ENCODE data around the gene FRMD6.
"Not testable (repeated sequence)": the region's sequence is repeated elsewhere in the genome, so short reads cannot be mapped to it uniquely, and the experiment has no call there.

The FRMD6 gene

DNA sequence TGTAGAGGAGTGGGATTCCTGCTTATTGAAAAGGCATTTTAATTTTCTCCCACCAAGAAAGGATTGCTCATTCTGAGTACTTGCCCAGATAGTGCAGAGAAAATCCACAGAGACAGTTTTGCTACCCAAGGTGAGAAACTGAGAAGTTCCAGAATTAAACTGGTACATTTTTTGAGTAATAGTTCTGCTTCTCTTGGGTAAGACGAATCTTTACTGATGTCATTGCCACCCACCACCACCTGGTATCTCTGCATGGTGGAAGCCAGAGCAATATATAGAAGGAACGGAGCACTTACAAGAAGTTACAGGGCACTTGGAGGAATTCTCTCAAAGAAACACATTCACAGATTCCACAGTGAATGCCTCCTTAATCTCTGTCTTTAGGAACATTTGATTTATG, 20.7 kb upstream of the FRMD6 start:
- DNase-seq (ENCODE audit: low read depth): no peak
- Histone ChIP-seq H3K9me3 (ENCODE audit: control insufficient read depth, low read length) (no peaks in the 10 kb centered on the region), H3K4me3 (ENCODE audit: low read length) (no peak overlapping the region), H3K9ac (ENCODE audit: low read length) (no peak overlapping the region), H3K27me3 (replicated peaks; ENCODE audit: control insufficient read depth, insufficient read depth, low read length) (no peaks in the 10 kb centered on the region), H3K4me1 (ENCODE audit: control insufficient read depth, insufficient read depth, low read length) (peaks cover 11% of the 10 kb centered on the region), H3K36me3 (ENCODE audit: control insufficient read depth, insufficient read depth, low read length, severe bottlenecking) (no peaks in the 10 kb centered on the region)

DNA sequence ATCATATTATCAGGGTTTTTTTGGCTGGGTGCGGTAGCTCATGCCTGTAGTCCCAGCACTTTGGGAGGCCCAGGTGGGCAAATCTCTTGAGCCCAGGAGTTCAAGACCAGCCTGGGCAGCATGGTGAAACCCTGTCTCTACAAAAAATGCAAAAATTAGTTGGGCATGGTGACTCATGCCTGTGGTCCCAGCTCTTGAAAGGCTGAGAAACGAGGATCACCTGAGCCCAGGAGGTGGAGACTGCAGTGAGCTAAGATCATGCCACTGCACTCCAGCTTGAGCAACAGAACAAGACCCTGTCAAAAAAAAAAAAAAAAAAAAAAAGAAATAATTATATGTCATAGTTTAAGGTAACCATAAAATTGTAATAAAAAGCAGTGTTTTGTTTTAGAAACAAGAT, 18.4 kb upstream of the FRMD6 start:
- DNase-seq (ENCODE audit: low read depth); H3K4me1 ChIP-seq (ENCODE audit: control insufficient read depth, insufficient read depth, low read length); H3K9me3 ChIP-seq (ENCODE audit: control insufficient read depth, low read length); H3K4me3 ChIP-seq (ENCODE audit: low read length); H3K9ac ChIP-seq (ENCODE audit: low read length); H3K27me3 ChIP-seq (replicated peaks; ENCODE audit: control insufficient read depth, insufficient read depth, low read length); H3K36me3 ChIP-seq (ENCODE audit: control insufficient read depth, insufficient read depth, low read length, severe bottlenecking): not testable (repeated sequence)

DNA sequence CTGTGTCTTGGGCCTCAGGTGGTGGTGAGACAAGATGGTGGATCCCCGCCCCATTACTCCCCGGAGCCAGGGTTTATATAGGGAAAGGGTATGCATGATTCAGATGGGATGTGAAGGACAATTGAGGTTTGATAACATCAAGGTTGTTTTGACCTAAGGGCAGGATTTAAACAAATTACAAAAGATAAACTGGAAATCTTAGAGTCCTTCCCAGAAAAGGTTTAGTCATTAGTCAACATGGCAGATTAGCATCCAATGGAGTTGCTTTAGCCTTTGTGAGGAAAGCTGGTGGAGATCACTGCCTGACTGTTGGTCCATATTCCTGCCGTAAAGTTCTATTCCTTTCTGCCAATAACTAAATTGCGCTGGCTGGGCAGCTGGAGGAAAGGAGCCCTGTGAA, 15.6 kb upstream of the FRMD6 start:
- Histone ChIP-seq H3K4me1 (ENCODE audit: control insufficient read depth, insufficient read depth, low read length) (peaks cover 15% of the 10 kb centered on the region), H3K9ac (ENCODE audit: low read length) (no peak overlapping the region), H3K9me3 (ENCODE audit: control insufficient read depth, low read length) (no peaks in the 10 kb centered on the region), H3K36me3 (ENCODE audit: control insufficient read depth, insufficient read depth, low read length, severe bottlenecking) (no peaks in the 10 kb centered on the region), H3K4me3 (ENCODE audit: low read length) (no peak overlapping the region), H3K27me3 (replicated peaks; ENCODE audit: control insufficient read depth, insufficient read depth, low read length) (no peaks in the 10 kb centered on the region)
- DNase-seq (ENCODE audit: low read depth): no peak

DNA sequence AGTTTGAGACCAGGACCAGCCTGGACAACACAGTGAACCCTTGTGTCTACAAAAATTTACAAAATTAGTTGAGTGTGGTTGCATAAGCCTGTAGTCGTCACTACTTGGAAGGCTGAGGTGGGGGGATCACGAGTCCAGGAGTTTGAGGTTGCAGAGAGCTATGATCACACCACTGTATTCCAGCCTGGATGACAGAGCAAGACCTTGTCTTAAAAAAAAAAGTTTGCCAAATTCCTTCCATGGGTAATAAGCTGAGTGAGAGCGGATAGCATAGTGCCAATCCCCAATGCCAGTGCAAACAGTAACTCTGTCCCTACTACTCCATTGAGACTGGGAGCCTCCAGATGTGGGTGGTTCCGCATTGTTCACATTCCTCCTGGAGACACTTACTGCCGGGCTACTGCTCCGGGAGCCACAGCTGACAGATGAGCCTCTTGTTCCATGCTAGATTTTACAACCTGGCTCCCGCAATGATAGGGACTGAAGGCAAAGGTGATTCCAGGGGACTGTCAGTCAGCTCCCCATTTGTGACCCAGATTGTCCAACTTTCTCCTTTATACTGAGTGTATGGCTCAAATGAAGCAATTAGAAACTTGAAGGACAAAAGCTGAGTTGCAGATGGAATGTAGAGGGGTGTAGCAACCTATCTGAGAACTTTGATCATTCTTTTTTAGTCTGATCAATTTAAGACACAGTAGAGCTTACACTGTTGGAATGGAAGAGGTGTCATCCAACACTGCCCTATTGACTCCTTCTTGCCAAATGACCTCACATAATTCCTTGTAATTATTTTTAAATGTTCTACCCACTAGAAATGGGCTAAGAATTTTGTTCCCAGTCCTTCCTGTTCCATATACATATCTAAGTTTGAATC, 13.4 kb upstream of the FRMD6 start:
- Histone ChIP-seq H3K4me1 (ENCODE audit: control insufficient read depth, insufficient read depth, low read length) (peaks cover 21% of the 10 kb centered on the region), H3K36me3 (ENCODE audit: control insufficient read depth, insufficient read depth, low read length, severe bottlenecking) (peaks cover 7% of the 10 kb centered on the region), H3K4me3 (ENCODE audit: low read length) (no peak overlapping the region), H3K9ac (ENCODE audit: low read length) (no peak overlapping the region), H3K9me3 (ENCODE audit: control insufficient read depth, low read length) (no peaks in the 10 kb centered on the region), H3K27me3 (replicated peaks; ENCODE audit: control insufficient read depth, insufficient read depth, low read length) (no peaks in the 10 kb centered on the region)
- no peak for DNase-seq (ENCODE audit: low read depth)

DNA sequence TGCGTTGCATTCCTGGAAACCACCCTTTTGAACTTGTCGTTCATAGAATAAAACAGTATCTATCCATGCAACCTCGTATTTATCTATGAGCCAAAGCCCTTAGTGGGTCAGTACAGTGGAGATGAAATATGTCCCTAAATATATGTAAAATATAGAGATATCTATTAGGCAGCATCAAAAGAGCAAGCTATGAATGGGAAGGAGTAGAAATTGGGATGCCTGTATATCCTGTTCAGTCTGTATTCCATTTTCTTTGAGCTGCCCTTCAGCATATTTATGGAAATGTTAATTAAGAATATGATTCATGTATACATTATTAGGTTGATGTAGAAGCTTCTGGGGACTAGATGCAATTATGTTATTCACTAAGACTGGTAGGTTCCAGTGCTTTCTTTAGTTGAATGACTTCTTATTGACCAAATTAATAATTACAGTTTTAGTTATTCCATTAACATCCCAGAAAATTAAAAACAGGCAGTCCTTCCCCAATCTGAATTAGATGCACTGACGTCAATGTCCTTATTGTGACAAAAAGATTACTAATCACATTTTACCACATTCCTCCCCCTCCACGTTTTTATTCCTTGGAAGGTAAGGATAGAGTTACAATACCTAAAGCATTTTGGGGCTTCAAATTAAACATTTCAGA, 11.9 kb upstream of the FRMD6 start:
- Histone ChIP-seq H3K9ac (ENCODE audit: low read length) (no peak overlapping the region), H3K9me3 (ENCODE audit: control insufficient read depth, low read length) (no peaks in the 10 kb centered on the region), H3K36me3 (ENCODE audit: control insufficient read depth, insufficient read depth, low read length, severe bottlenecking) (peaks cover 7% of the 10 kb centered on the region), H3K4me1 (ENCODE audit: control insufficient read depth, insufficient read depth, low read length) (peaks cover 23% of the 10 kb centered on the region), H3K27me3 (replicated peaks; ENCODE audit: control insufficient read depth, insufficient read depth, low read length) (no peaks in the 10 kb centered on the region), H3K4me3 (ENCODE audit: low read length) (no peak overlapping the region)
- DNase-seq (ENCODE audit: low read depth): no peak

DNA sequence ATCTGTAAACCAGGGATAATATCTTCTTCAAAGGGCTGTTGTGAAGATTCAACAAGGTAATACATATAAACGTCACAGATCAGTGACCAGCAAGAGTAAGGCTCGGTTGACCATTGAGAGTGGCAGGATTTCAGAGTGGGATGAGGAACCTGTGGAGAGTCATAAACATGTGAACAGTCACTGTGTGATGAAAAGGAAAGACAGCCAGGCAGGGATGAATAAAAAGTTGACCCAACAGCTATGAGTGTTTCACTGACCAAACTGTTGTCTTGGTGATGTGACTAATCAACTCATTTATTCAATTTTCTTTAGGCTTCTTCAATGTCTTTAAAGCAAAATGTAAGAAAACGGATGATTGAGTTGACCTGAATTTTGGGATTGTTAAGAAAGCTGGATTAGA, 8.6 kb upstream of the FRMD6 start:
- DNase-seq (ENCODE audit: low read depth): no peak
- peaks cover 7% of the 10 kb centered on the region for H3K36me3 ChIP-seq (ENCODE audit: control insufficient read depth, insufficient read depth, low read length, severe bottlenecking)

DNA sequence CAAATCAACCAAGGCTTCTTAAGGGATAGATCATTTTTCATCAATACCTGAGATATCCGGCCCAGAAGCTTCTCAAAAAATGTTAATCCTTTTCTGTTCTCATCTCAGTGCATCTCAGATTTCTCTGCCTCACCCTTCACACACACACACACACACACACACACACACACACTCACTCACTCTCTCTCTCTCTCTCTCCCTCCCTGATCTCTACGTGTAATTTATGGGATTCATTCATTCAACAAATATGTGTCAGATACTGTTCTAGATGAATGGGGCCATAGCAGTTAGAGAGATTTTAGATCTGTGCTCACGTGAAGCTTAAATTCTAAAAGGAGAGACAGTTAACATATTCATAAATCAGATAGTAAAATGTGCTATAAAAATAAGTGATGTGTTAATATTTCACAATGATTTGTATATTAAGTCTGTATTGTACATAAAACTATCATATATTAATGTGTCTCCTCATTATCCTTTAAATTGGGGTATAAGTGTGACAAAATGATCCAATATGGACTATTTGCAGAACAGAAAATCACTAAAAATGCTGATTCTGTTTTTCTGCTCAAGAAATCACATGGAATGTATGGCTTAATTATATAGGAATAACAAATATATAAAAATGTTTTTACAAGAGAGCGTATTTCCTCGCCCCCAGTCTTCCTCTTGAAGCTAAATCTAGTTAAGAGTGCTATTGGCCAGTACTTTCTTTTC, 7.3 kb upstream of the FRMD6 start:
- no peak for DNase-seq (ENCODE audit: low read depth)
- Histone ChIP-seq H3K9me3 (ENCODE audit: control insufficient read depth, low read length) (no peaks in the 10 kb centered on the region), H3K36me3 (ENCODE audit: control insufficient read depth, insufficient read depth, low read length, severe bottlenecking) (peaks cover 7% of the 10 kb centered on the region), H3K9ac (ENCODE audit: low read length) (no peak overlapping the region), H3K4me3 (ENCODE audit: low read length) (no peak overlapping the region), H3K27me3 (replicated peaks; ENCODE audit: control insufficient read depth, insufficient read depth, low read length) (no peaks in the 10 kb centered on the region), H3K4me1 (ENCODE audit: control insufficient read depth, insufficient read depth, low read length) (peaks cover 22% of the 10 kb centered on the region)

More for the DNA sequence above, 8.6 kb upstream of the FRMD6 start:
- H3K9ac ChIP-seq (ENCODE audit: low read length): no peak overlapping the region
- no peak overlapping the region for H3K4me3 ChIP-seq (ENCODE audit: low read length)
- H3K27me3 ChIP-seq (replicated peaks; ENCODE audit: control insufficient read depth, insufficient read depth, low read length): no peaks in the 10 kb centered on the region
- no peaks in the 10 kb centered on the region for H3K9me3 ChIP-seq (ENCODE audit: control insufficient read depth, low read length)
- H3K4me1 ChIP-seq (ENCODE audit: control insufficient read depth, insufficient read depth, low read length): peaks cover 18% of the 10 kb centered on the region

DNA sequence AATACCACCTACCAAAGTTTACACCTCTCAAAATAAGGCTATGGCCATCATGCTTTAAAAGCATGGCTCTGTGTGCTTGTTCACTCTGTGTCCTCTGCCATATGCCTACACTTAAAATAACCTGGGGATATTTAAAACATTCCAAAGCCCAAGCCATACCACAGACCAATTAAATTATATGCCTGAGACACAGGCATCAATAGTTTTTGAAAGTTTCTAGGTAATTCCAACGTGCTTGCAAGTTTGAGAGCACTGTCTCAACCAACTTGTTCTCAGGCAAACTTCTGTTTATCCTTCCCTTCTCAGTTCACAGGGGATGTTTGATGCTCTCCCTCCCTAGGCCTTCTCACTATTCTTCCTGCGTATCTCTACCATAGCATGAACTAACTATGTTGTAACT, 3.4 kb upstream of the FRMD6 start:
- no peaks in the 10 kb centered on the region for H3K9me3 ChIP-seq (ENCODE audit: control insufficient read depth, low read length)
- no peaks in the 10 kb centered on the region for H3K27me3 ChIP-seq (replicated peaks; ENCODE audit: control insufficient read depth, insufficient read depth, low read length)
- no peak for DNase-seq (ENCODE audit: low read depth)
- peak overlapping the region; percentile 94 for H3K4me3 ChIP-seq (ENCODE audit: low read length)
- H3K4me1 ChIP-seq (ENCODE audit: control insufficient read depth, insufficient read depth, low read length): peaks cover 18% of the 10 kb centered on the region
- peak overlapping the region; percentile 98 for H3K9ac ChIP-seq (ENCODE audit: low read length)
- no peaks in the 10 kb centered on the region for H3K36me3 ChIP-seq (ENCODE audit: control insufficient read depth, insufficient read depth, low read length, severe bottlenecking)

DNA sequence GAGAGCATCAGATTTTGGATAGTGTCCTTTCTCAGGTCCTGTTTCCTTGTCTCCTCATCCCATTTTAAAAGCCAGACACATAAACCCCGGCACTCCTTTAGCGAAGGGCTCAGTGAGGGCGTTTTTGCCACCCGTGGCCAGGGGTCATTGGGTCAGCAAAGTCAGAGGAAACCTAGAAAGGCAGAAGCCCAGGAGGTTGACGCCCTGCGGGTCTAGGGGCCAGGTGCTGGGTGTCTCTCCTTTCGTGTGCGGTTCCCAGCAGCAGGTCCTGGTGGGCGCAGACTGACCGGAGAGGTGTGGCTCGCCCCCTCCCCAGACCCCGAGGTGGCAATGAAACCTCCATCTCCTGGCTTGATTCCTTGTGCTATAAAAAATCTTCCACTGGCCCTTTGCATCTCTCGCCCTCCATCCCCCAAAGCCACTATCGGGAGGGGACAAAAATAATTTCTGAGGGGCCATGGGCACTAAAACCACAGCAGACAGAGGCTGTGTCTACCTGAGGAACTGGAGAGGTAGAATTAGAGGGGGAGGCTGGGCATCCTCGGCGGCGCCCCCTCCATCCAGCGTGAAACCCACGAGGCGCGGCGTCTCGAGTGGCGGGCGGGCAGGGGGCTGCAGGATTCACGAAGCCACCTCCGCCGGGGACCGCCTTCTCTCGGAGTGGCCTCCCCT, 858 bp upstream of the FRMD6 start:
- H3K27me3 ChIP-seq (replicated peaks; ENCODE audit: control insufficient read depth, insufficient read depth, low read length): no peaks in the 10 kb centered on the region
- peak overlapping the region; percentile 98 for H3K9ac ChIP-seq (ENCODE audit: low read length)
- DNase-seq (ENCODE audit: low read depth): peak; percentile 44
- H3K4me3 ChIP-seq (ENCODE audit: low read length): peak overlapping the region; percentile 94
- peaks cover 32% of the 10 kb centered on the region for H3K4me1 ChIP-seq (ENCODE audit: control insufficient read depth, insufficient read depth, low read length)
- H3K9me3 ChIP-seq (ENCODE audit: control insufficient read depth, low read length): no peaks in the 10 kb centered on the region
- no peaks in the 10 kb centered on the region for H3K36me3 ChIP-seq (ENCODE audit: control insufficient read depth, insufficient read depth, low read length, severe bottlenecking)

DNA sequence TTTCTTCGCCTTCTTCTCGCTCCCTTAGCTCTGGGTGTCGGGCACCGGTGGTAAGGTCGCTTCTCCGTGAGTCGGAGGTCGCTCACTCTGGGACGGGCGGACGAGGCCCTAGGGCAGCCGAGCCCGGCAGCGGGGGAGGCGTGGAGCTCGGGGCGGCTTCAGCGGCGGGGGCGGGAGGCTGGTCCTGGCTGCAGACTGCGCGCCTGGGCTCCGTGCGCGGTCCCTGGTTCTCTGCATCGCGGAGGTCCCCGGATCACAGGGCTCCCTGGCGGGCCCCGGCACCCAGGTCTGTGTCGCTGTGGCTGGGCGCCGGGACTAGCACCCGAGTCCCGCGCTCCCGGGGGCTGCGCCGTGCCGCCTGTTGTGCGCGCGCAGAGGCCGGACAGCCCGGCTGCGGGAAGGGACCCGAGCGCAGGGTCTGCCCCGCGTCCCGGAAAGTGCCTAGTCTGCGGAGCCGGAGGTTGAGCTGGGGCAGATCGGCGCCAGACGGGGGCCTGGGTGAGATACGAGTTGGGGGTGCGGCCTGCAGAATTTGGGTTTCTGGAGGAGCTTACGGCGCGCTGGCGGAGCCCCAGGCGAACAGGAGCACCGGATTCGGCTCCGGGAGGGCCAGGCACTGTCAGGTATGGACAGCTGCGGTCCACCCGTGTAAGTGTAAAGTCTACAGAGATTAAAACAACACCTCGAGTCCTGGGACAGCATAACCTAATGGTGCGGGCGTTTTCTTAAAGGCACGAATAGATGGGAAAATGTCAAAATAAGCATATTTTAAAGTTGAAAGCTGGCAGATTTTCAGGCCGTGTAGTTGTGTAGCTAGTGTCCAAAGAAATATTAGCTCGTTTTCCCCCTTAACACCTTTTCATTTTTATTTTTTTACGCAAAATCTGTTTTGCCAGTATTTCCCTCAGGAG, 713 bp downstream of the FRMD6 start:
- DNase-seq (ENCODE audit: low read depth): peak; percentile 53
- H3K27me3 ChIP-seq (replicated peaks; ENCODE audit: control insufficient read depth, insufficient read depth, low read length): no peaks in the 10 kb centered on the region
- peak overlapping the region; percentile 99 for H3K9ac ChIP-seq (ENCODE audit: low read length)
- H3K9me3 ChIP-seq (ENCODE audit: control insufficient read depth, low read length): no peaks in the 10 kb centered on the region
- H3K4me3 ChIP-seq (ENCODE audit: low read length): peak overlapping the region; percentile 98
- H3K4me1 ChIP-seq (ENCODE audit: control insufficient read depth, insufficient read depth, low read length): peaks cover 42% of the 10 kb centered on the region
- H3K36me3 ChIP-seq (ENCODE audit: control insufficient read depth, insufficient read depth, low read length, severe bottlenecking): no peaks in the 10 kb centered on the region

All from adipocyte (in vitro differentiated cells).